Keratinocyte (primary cell): ENCODE results near the gene PRSS21. TPM values are rescaled to one million over a fixed set of nuclear protein-coding genes. Genes with fewer than 3 reads are reported as not detected.

Experiments used
- DNase-seq: peaks from one replicate; pipeline ENCODE4 v3.0.0-alpha.2; 2011; ENCODE audit warnings: low read depth, missing footprints, low spot score
- FAIRE-seq: peaks from 2 replicates; lab custom pipeline; 2011; peaks lifted over from hg19 to GRCh38; lab: Jason Lieb, UNC
- H2AFZ ChIP-seq: 2 replicates; pipeline ENCODE4 v1.6.0; 2012; ENCODE audit warnings: low read length, control low read depth, inconsistent platforms; ENCODE audit not compliant: control insufficient read depth
- H3K27ac ChIP-seq: 2 replicates; pipeline ENCODE4 v1.5.1; 2011; ENCODE audit warnings: low read length; ENCODE audit not compliant: control insufficient read depth, insufficient read depth
- H3K27me3 ChIP-seq: 3 replicates; pipeline ENCODE4 v1.6.0; 2011; ENCODE audit warnings: low read length; ENCODE audit not compliant: control insufficient read depth, insufficient read depth; ENCODE audit errors: extremely low read depth
- H3K36me3 ChIP-seq, 2 experiments: 2 replicates in 1 of 2; 3 replicates in 1 of 2; pipeline ENCODE4 v1.5.1; 2011; ENCODE audit warnings: low read length in 2 of 2, mild to moderate bottlenecking in 1 of 2; ENCODE audit not compliant: control insufficient read depth in 2 of 2, insufficient read depth in 2 of 2; ENCODE audit errors: extremely low read depth in 1 of 2
- H3K4me1 ChIP-seq: 3 replicates; pipeline ENCODE4 v1.5.1; 2011; ENCODE audit warnings: low read length; ENCODE audit not compliant: control insufficient read depth, insufficient read depth; ENCODE audit errors: extremely low read depth
- H3K4me2 ChIP-seq: 3 replicates; pipeline ENCODE4 v1.6.0; 2011; ENCODE audit warnings: low read depth, low read length; ENCODE audit not compliant: control insufficient read depth, insufficient read depth; ENCODE audit errors: extremely low read depth
- H3K4me3 ChIP-seq, 3 experiments: fragments of 200-600 bp in 1 of 3; sonication (generic) in 1 of 3; 2 replicates in 2 of 3; 3 replicates in 1 of 3; pipeline ENCODE4 v1.5.1; 2011 to 2016; ENCODE audit warnings: low read length in 3 of 3, mild to moderate bottlenecking in 3 of 3, control low read depth in 2 of 3, inconsistent platforms in 1 of 3, low read depth in 1 of 3, mixed read lengths in 1 of 3, mixed run types in 1 of 3, moderate library complexity in 1 of 3; ENCODE audit not compliant: control insufficient read depth in 2 of 3, insufficient read depth in 2 of 3; ENCODE audit errors: extremely low read depth in 1 of 3
- H3K79me2 ChIP-seq: 2 replicates; pipeline ENCODE4 v1.6.0; 2012; ENCODE audit warnings: low read length; ENCODE audit not compliant: control insufficient read depth, insufficient read depth
- H3K9ac ChIP-seq: 3 replicates; pipeline ENCODE4 v1.6.0; 2011; ENCODE audit warnings: low read length; ENCODE audit not compliant: control insufficient read depth, insufficient read depth; ENCODE audit errors: extremely low read depth
- H3K9me1 ChIP-seq: 3 replicates; pipeline ENCODE4 v1.6.0; 2011; ENCODE audit warnings: low read length; ENCODE audit not compliant: control insufficient read depth, insufficient read depth; ENCODE audit errors: extremely low read depth
- H3K9me3 ChIP-seq: 2 replicates; pipeline ENCODE4 v1.5.1; 2012; ENCODE audit warnings: low read depth, low read length; ENCODE audit not compliant: control insufficient read depth
- H4K20me1 ChIP-seq: 3 replicates; pipeline ENCODE4 v1.6.0; 2011; ENCODE audit warnings: low read length; ENCODE audit not compliant: control insufficient read depth, insufficient read depth; ENCODE audit errors: extremely low read depth
- EZH2 ChIP-seq: IDR thresholded peaks from one replicate; pipeline ENCODE4 v1.6.1; 2012; ENCODE audit warnings: inconsistent platforms, mild to moderate bottlenecking, low read length, moderate library complexity
- dilution Hi-C: fragments of 300-500 bp; cut with MboI; formaldehyde crosslinking; loops from one replicate; pipeline ENCODE4 v1.7.0; 2020; ENCODE audit warnings: low sequenced_read_pairs; ENCODE audit not compliant: extremely low pct_ligation_motif_present
- polyA plus RNA-seq, 5 experiments: library from polyadenylated mRNA; depleted of rRNA in 3 of 5; stranded (reverse) in 3 of 5; stranded (forward) in 1 of 5; unstranded in 1 of 5; fragments of >200 nt; gene quantifications; 1 replicate in 1 of 5; 2 replicates in 3 of 5; 3 replicates in 1 of 5; pipeline versions ENCODE4 v1.2.1 to v1.2.3, GENCODE V29; 2011 to 2012; ENCODE audit warnings: missing spikeins in 2 of 5, low read depth in 1 of 5, low replicate concordance in 1 of 5
- TF ChIP-seq, protein P1 (sequence below), 3 experiments: IDR thresholded peaks in 1 of 3; conservative IDR thresholded peaks in 1 of 3; optimal IDR thresholded peaks in 1 of 3; 2 replicates in 2 of 3; 3 replicates in 1 of 3; pipeline versions ENCODE3 to v1.5.1; 2011; ENCODE audit warnings: low read length in 3 of 3, mild to moderate bottlenecking in 3 of 3, moderate library complexity in 2 of 3, control low read depth in 1 of 3, inconsistent platforms in 1 of 3; ENCODE audit not compliant: insufficient read depth in 2 of 3; ENCODE audit errors: extremely low read depth in 1 of 3

PRSS21 gene
- polyA plus RNA-seq, 1 donor (not counting 4 experiments of a cell fraction or from before 2014, with no cell fraction given), result 0.52 TPM

DNA sequence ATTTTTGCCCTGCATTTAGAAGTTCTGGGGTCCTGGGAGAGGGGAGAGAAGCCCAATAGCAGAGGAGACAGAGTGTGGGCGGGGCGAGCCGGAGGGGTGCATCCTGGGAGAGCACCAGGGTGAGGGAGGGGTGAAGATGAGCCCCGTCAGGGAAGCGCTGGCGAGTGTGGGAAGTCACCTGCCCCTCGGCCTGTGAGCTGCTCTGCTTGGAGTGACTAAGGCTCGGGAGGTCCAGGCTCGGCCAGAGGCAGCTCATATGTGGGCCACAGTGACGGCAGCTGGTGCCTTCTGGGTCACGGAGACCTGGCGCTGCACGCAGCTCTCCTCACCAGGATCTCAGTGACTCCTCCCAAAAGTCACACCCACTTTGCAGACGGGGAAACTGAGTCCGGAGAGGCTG is 14.2 kb downstream of the PRSS21 start:
- H3K27me3 ChIP-seq, result peaks cover 57% of the 10 kb centered on the region
- H4K20me1 ChIP-seq, result no peaks in the 10 kb centered on the region
- H3K27ac ChIP-seq, result no peak overlapping the region
- no peak overlapping the region for H3K4me2 ChIP-seq
- dilution Hi-C loops, result no loop called here
- TF ChIP-seq, protein P1, sequence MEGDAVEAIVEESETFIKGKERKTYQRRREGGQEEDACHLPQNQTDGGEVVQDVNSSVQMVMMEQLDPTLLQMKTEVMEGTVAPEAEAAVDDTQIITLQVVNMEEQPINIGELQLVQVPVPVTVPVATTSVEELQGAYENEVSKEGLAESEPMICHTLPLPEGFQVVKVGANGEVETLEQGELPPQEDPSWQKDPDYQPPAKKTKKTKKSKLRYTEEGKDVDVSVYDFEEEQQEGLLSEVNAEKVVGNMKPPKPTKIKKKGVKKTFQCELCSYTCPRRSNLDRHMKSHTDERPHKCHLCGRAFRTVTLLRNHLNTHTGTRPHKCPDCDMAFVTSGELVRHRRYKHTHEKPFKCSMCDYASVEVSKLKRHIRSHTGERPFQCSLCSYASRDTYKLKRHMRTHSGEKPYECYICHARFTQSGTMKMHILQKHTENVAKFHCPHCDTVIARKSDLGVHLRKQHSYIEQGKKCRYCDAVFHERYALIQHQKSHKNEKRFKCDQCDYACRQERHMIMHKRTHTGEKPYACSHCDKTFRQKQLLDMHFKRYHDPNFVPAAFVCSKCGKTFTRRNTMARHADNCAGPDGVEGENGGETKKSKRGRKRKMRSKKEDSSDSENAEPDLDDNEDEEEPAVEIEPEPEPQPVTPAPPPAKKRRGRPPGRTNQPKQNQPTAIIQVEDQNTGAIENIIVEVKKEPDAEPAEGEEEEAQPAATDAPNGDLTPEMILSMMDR (optimal IDR thresholded peaks at IDR 0.05 in 1 of 3, IDR thresholded peaks at IDR 0.05 in 1 of 3, conservative IDR thresholded peaks at IDR 0.05 in 1 of 3; ENCODE audit: extremely low read depth in 1 of 3, insufficient read depth in 2 of 3, low read length in 3 of 3), result no peak
- TF ChIP-seq EZH2, result no peak
- H3K36me3 ChIP-seq, result no peaks in the 10 kb centered on the region
- H3K79me2 ChIP-seq, result no peaks in the 10 kb centered on the region
- FAIRE-seq (no peak), DNase-seq (no peak)
- no peaks in the 10 kb centered on the region for H3K9me3 ChIP-seq
- H3K4me1 ChIP-seq, result peaks cover 23% of the 10 kb centered on the region
- H3K4me3 ChIP-seq, result no peak overlapping the region
- no peak overlapping the region for H3K9ac ChIP-seq
- no peak overlapping the region for H2AFZ ChIP-seq
- H3K9me1 ChIP-seq, result no peaks in the 10 kb centered on the region

DNA sequence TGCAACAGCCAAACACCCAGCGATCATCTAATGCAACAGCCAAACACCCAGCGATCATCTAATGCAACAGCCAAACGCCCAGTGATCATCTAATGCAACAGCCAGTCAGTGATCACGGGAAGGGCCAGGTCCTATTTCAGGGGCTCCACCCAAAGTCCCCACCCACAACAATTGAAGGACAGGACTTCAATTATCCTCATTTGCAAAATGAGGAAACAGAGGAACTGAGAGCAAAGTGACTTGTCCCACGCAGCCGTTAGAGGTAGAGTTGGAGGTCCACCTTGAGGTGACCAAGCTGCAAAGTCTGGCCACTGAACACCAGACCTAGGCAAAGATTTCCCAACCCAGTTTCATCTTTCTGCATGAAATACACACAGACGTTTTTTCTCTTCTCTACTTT is 16.7 kb downstream of the PRSS21 start:
- H3K4me1 ChIP-seq, result peaks cover 32% of the 10 kb centered on the region
- FAIRE-seq, result no peak
- no peaks in the 10 kb centered on the region for H3K9me1 ChIP-seq
- no peaks in the 10 kb centered on the region for H3K9me3 ChIP-seq
- no peaks in the 10 kb centered on the region for H3K36me3 ChIP-seq
- no peak overlapping the region for H3K9ac ChIP-seq
- dilution Hi-C loops, result no loop called here
- peaks cover 37% of the 10 kb centered on the region for H3K27me3 ChIP-seq
- H2AFZ ChIP-seq, result no peak overlapping the region
- no peak overlapping the region for H3K27ac ChIP-seq
- H3K4me2 ChIP-seq, result no peak overlapping the region
- no peaks in the 10 kb centered on the region for H3K79me2 ChIP-seq
- TF ChIP-seq, protein P1 (optimal IDR thresholded peaks at IDR 0.05 in 1 of 3, IDR thresholded peaks at IDR 0.05 in 1 of 3, conservative IDR thresholded peaks at IDR 0.05 in 1 of 3; ENCODE audit: extremely low read depth in 1 of 3, insufficient read depth in 2 of 3, low read length in 3 of 3), result no peak
- TF ChIP-seq EZH2, result no peak
- no peak for DNase-seq
- no peak overlapping the region for H3K4me3 ChIP-seq
- no peaks in the 10 kb centered on the region for H4K20me1 ChIP-seq
